HG03439 (cell line): Measurements from ENCODE around the gene IDS.

Experiments
- ATAC-seq: cut with Tn5 transposase; IDR thresholded peaks from one replicate; pipeline ENCODE4 v1.9.1; 2021; ENCODE audit warnings: mild to moderate bottlenecking, moderate library complexity; ENCODE audit not compliant: unreplicated experiment

IDS gene

GRCh38 chrX:149462849-149463248, 42.3 kb downstream of the IDS start:
- no peak for ATAC-seq

GRCh38 chrX:149461746-149462145, 43.4 kb downstream of the IDS start:
- ATAC-seq = no peak

GRCh38 chrX:149458586-149458985, 46.5 kb downstream of the IDS start:
- ATAC-seq = no peak

GRCh38 chrX:149456476-149457245, 48.4 kb downstream of the IDS start:
- no peak for ATAC-seq

- ATAC-seq = no peak
Measured at GRCh38 chrX:149455934-149456333, 49.2 kb downstream of the IDS start.

- ATAC-seq = no peak
Measured at GRCh38 chrX:149453906-149454822, 50.9 kb downstream of the IDS start.

GRCh38 chrX:149453030-149453429, 52.1 kb downstream of the IDS start:
- ATAC-seq = no peak

GRCh38 chrX:149433451-149433850, 71.7 kb downstream of the IDS start:
- ATAC-seq = no peak

GRCh38 chrX:149433051-149433450, 72.1 kb downstream of the IDS start:
- ATAC-seq = no peak
